BE2C (cell line): ENCODE measurements around the gene EYA2.

Experiments
- DNase-seq: peaks from one replicate; pipeline ENCODE4 v3.0.0-alpha.2; 2020
- H3K27me3 ChIP-seq: fragments of 250-450 bp; sonication (Bioruptor Pico); 2 replicates; pipeline ENCODE4 v1.5.1; 2020; ENCODE audit warnings: mild to moderate bottlenecking
- H3K36me3 ChIP-seq: fragments of 250-450 bp; sonication (Bioruptor Pico); 2 replicates; pipeline ENCODE4 v1.5.1; 2020; ENCODE audit warnings: mild to moderate bottlenecking
- H3K4me1 ChIP-seq: fragments of 250-450 bp; sonication (Bioruptor Pico); 2 replicates; pipeline ENCODE4 v1.5.1; 2020
- H3K4me3 ChIP-seq: 2 replicates; pipeline ENCODE4 v1.5.1; 2011; ENCODE audit warnings: low read depth, low read length
- H3K9me3 ChIP-seq: fragments of 250-450 bp; sonication (Bioruptor Pico); 2 replicates; pipeline ENCODE4 v1.5.1; 2020
- TF ChIP-seq, protein P1 (sequence below): IDR thresholded peaks from 2 replicates; pipeline ENCODE4 v1.5.1; 2012; ENCODE audit warnings: mild to moderate bottlenecking, low read depth, low read length

EYA2 gene

DNA sequence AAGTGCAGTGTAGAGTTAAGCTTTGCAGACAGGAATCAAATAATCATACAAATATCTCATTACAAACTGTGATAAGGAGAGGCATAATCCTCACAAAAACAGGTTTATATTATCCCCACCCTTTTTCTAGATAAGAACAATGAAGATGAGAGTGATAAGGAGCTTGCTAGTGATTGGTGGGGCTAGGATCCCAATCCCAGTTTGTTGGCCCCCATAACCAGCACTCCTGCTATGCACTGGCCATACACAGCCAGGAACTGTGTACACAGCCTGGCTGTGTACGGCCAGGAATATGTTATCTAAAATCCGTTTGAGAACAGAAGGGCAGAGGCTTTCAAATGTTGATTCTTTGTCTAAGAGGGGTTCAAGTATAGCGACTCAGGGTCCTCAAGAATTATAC is 180.6 kb downstream of the EYA2 start:
- Histone ChIP-seq H3K4me1 (no peaks in the 10 kb centered on the region), H3K27me3 (peaks cover 3% of the 10 kb centered on the region; the same call in 1 of the 2 replicates), H3K9me3 (no peaks in the 10 kb centered on the region), H3K4me3 (no peak overlapping the region), H3K36me3 (no peaks in the 10 kb centered on the region)
- TF ChIP-seq, protein P1, sequence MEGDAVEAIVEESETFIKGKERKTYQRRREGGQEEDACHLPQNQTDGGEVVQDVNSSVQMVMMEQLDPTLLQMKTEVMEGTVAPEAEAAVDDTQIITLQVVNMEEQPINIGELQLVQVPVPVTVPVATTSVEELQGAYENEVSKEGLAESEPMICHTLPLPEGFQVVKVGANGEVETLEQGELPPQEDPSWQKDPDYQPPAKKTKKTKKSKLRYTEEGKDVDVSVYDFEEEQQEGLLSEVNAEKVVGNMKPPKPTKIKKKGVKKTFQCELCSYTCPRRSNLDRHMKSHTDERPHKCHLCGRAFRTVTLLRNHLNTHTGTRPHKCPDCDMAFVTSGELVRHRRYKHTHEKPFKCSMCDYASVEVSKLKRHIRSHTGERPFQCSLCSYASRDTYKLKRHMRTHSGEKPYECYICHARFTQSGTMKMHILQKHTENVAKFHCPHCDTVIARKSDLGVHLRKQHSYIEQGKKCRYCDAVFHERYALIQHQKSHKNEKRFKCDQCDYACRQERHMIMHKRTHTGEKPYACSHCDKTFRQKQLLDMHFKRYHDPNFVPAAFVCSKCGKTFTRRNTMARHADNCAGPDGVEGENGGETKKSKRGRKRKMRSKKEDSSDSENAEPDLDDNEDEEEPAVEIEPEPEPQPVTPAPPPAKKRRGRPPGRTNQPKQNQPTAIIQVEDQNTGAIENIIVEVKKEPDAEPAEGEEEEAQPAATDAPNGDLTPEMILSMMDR = no peak
- no peak for DNase-seq

DNA sequence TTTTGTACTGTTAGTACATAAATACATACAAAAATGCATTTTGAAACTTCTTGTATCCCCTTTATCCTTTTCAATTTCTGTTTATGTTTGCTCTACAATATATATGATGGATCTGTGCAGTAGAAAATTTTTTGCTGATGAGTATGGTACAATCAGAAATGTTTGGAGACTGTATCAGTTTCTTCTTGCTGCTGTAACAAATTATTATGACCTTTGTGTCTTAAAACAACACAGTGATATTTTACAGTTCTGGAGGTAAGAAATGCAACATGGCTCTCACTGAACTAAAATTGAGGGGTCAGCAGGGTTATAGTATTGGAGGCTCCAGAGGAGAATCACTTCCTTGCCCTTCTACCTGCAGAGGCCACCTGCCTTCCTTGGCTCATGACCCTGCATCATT is 184.4 kb downstream of the EYA2 start:
- Histone ChIP-seq H3K4me3 (no peak overlapping the region), H3K36me3 (no peaks in the 10 kb centered on the region), H3K9me3 (no peaks in the 10 kb centered on the region), H3K4me1 (no peaks in the 10 kb centered on the region), H3K27me3 (no peaks in the 10 kb centered on the region)
- TF ChIP-seq, protein P1 = no peak
- no peak for DNase-seq

DNA sequence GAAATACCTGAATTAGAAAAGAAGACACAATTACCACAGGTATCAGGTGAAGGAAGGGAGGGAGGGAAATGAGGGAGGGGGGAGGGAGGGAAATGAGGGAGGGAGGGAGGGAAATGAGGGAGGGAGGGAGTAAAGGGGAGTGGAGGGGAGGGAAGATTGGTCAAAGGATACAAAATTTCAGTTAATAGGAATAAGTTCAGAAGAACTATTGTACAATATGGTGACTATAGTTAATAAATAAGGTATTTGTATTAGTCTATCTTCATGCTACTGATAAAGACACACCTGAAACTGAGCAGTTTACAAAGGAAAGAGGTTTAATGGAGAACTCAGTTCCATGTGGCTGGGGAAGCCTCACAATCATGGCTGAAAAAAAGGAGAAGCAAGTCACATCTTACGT is 185.7 kb downstream of the EYA2 start:
- Histone ChIP-seq H3K27me3 (no peaks in the 10 kb centered on the region), H3K4me1 (no peaks in the 10 kb centered on the region), H3K36me3 (no peaks in the 10 kb centered on the region), H3K9me3 (no peaks in the 10 kb centered on the region), H3K4me3 (no peak overlapping the region)
- TF ChIP-seq, protein P1 = no peak
- no peak for DNase-seq

DNA sequence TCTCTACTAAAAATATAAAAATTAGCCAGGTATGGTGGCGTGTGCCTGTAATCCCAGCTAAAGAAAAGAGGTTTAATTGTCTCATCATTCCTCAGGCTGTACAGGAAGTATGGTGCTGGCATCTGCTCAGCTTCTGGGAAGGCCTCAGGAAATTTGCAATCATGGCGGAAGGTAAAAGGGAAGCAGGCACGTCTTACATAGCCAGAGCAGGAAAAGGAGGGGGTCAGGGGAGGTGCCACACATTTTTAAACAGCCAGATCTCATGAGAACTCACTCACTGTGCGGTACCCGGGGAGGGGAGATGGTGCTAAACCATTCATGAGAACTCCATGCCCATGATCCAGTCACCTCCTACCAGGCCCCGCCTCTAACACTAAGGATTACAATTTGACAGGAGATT is 191.7 kb downstream of the EYA2 start:
- DNase-seq = no peak
- H3K4me3 ChIP-seq = no peak overlapping the region
- H3K4me1 ChIP-seq = no peaks in the 10 kb centered on the region
- H3K9me3 ChIP-seq = no peaks in the 10 kb centered on the region
- TF ChIP-seq, protein P1 = no peak
- no peaks in the 10 kb centered on the region; the same call in 1 of the 2 replicates for H3K27me3 ChIP-seq
- H3K36me3 ChIP-seq = no peaks in the 10 kb centered on the region

DNA sequence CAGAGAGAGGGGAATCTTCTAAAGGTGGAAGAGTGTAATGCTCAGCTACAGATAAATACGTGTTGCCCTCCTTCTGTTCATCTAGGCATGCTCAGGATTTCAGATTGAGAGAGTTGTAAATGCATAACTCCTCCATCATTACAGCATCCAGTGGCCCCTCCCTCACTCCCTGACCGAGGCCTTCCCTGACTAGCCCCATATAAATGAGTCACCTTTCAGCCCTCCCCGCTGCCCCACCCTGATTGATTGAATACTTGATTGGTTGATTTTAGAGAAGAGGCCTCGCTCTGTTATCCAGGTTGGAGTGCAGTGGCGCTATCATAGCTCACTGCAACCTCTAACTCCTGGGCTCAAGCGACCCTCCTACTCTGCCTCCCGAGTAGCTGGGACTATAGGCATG is 193.7 kb downstream of the EYA2 start:
- Histone ChIP-seq H3K4me1 (no peaks in the 10 kb centered on the region), H3K27me3 (peaks cover 5% of the 10 kb centered on the region; the same call in 1 of the 2 replicates), H3K9me3 (no peaks in the 10 kb centered on the region), H3K36me3 (no peaks in the 10 kb centered on the region), H3K4me3 (no peak overlapping the region)
- TF ChIP-seq, protein P1 = no peak
- DNase-seq = no peak

DNA sequence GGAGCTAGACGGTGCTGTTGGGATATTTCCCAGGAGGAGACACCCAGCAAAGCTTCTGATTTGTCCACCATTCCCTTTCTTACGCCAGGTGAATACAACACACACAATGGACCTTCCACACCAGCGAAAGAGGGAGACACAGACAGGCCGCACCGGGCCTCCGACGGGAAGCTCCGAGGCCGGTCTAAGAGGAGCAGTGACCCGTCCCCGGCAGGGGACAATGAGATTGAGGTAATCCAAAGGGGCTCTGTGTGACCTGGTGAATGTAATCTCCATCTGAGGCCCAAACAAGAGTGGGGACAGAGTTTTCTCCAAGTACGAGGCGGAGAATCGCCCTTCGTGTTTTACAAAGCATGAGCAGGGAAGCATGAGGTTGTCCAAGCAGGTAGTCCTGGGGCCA is 194.5 kb downstream of the EYA2 start:
- H3K9me3 ChIP-seq = no peaks in the 10 kb centered on the region
- no peak for DNase-seq
- H3K4me1 ChIP-seq = no peaks in the 10 kb centered on the region
- H3K27me3 ChIP-seq = peaks cover 5% of the 10 kb centered on the region; the same call in 1 of the 2 replicates
- TF ChIP-seq, protein P1 = no peak
- no peaks in the 10 kb centered on the region for H3K36me3 ChIP-seq
- no peak overlapping the region for H3K4me3 ChIP-seq
